ENCODE measurements around the gene KATNAL2.

The KATNAL2 gene

GRCh38 chr18:47035156-47035671 is 117.8 kb downstream of the KATNAL2 start, which contains the start of gene ELOA2:
Gene ELOA2, minus strand, starts transcription at chr18:47035621. Its CDS starts 357 bp downstream, at chr18:47035264.
- DNase-seq (ENCODE audit: low read depth), result no peak

GRCh38 chr18:47036298-47036874 is 119.0 kb downstream of the KATNAL2 start:
- peak; percentile 15 for DNase-seq (ENCODE audit: low read depth)

GRCh38 chr18:47036927-47037578 is 119.7 kb downstream of the KATNAL2 start:
- DNase-seq (ENCODE audit: low read depth), result no peak

GRCh38 chr18:47040982-47041381 is 123.6 kb downstream of the KATNAL2 start:
- no peak for DNase-seq (ENCODE audit: low read depth)

- DNase-seq (ENCODE audit: low read depth), result peak; percentile 23
Observed at GRCh38 chr18:47050468-47050867, 133.1 kb downstream of the KATNAL2 start.

GRCh38 chr18:47054369-47054768 is 137.0 kb downstream of the KATNAL2 start:
- DNase-seq (ENCODE audit: low read depth), result no peak

- DNase-seq (ENCODE audit: low read depth), result no peak
Observed at GRCh38 chr18:47062471-47062870, 145.1 kb downstream of the KATNAL2 start.

- DNase-seq (ENCODE audit: low read depth), result no peak
Observed at GRCh38 chr18:47063096-47063495, 145.7 kb downstream of the KATNAL2 start.

GRCh38 chr18:47067648-47068047 is 150.2 kb downstream of the KATNAL2 start:
- no peak for DNase-seq (ENCODE audit: low read depth)

GRCh38 chr18:47075098-47075883 is 157.9 kb downstream of the KATNAL2 start:
- DNase-seq (ENCODE audit: low read depth), result no peak

- no peak for DNase-seq (ENCODE audit: low read depth)
Observed at GRCh38 chr18:47077111-47077510, 159.7 kb downstream of the KATNAL2 start.

- DNase-seq (ENCODE audit: low read depth), result no peak
Observed at GRCh38 chr18:47080872-47081271, 163.5 kb downstream of the KATNAL2 start.

- DNase-seq (ENCODE audit: low read depth), result no peak
Observed at GRCh38 chr18:47081578-47081977, 164.2 kb downstream of the KATNAL2 start.

GRCh38 chr18:47087676-47088075 is 170.3 kb downstream of the KATNAL2 start:
- no peak for DNase-seq (ENCODE audit: low read depth)

GRCh38 chr18:47095810-47096209 is 178.4 kb downstream of the KATNAL2 start:
- no peak for DNase-seq (ENCODE audit: low read depth)

- DNase-seq (ENCODE audit: low read depth), result peak; percentile 16
Observed at GRCh38 chr18:47100212-47100831, 182.9 kb downstream of the KATNAL2 start.

- no peak for DNase-seq (ENCODE audit: low read depth)
Observed at GRCh38 chr18:47108373-47108772, 191.0 kb downstream of the KATNAL2 start.

GRCh38 chr18:47108998-47109405 is 191.6 kb downstream of the KATNAL2 start:
- no peak for DNase-seq (ENCODE audit: low read depth)

GRCh38 chr18:47109720-47110119 is 192.3 kb downstream of the KATNAL2 start:
- no peak for DNase-seq (ENCODE audit: low read depth)

GRCh38 chr18:47110492-47111274 is 193.3 kb downstream of the KATNAL2 start:
- no peak for DNase-seq (ENCODE audit: low read depth)

GRCh38 chr18:47113796-47114540 is 196.6 kb downstream of the KATNAL2 start:
- DNase-seq (ENCODE audit: low read depth), result peak; percentile 82

Data from GM04504 (cell line).